Activated T-cell treated with anti-CD3 and anti-CD28 coated beads, Interleukin-2, amount 50 U/mL, for 1 hour (primary cell): ENCODE data around the gene SAG.
"Not testable (repeated sequence)": the region's sequence is repeated elsewhere in the genome, so short reads cannot be mapped to it uniquely, and the experiment has no call there.

Source experiments
- DNase-seq: peaks from one replicate; pipeline ENCODE4 v3.0.0-alpha.2; 2020

SAG gene

DNA sequence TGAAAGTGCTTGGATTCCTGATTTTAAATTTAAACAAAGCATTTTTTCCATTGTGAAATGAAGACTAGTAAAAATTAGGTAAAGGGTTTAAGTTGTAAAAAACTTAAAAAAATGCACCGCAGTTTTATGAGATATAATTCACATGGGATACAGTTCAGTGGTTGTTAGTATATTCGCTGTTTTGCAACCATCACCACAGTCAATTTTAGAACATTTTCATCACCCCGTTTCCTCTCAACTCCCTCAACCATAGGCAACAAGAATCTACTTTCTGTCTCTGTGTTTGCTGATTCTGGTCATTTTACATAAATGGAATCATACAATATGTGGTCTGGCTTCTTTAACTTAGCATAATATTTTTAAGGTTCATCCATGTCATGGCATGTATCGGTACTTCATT, 50.7 kb downstream of the SAG start:
- no peak for DNase-seq

DNA sequence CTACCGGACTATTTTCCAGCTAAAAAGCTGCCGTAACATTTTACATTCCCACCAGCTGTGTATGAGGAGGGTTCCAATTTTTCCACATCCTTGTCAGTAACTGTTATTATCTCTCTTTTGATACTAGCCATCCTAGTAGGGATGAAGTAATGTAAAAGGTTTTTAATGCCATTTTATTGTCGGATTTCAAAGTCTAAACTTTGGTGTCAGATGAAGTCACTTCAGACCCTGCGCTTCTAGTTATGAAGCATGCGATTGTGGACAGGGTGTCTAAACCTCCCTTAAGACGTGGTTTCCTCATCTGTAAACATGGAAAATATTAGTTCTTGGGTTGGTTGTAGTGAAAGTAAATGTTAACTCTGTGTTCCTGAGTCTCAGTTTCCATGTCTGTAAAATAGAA, 51.3 kb downstream of the SAG start:
- no peak for DNase-seq

DNA sequence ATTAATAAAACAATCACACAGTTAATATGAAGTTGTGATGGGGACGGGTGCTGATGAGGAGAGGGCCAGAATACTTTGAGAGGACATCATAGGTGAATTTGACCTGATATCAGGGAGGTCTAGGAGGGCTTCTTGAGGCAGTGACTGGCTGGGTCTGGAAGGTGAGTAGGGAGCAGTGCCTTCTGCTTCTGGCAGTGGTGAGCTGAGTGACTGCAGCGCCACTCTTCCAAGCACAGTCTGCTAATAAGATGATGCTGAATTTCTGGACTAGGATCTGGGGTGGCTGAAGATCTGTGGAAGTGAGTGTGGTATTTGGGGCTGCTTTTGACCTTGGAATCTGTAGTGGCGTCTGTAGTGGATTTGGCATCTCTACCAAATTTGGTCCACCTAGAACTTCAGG, 52.2 kb downstream of the SAG start:
- no peak for DNase-seq

DNA sequence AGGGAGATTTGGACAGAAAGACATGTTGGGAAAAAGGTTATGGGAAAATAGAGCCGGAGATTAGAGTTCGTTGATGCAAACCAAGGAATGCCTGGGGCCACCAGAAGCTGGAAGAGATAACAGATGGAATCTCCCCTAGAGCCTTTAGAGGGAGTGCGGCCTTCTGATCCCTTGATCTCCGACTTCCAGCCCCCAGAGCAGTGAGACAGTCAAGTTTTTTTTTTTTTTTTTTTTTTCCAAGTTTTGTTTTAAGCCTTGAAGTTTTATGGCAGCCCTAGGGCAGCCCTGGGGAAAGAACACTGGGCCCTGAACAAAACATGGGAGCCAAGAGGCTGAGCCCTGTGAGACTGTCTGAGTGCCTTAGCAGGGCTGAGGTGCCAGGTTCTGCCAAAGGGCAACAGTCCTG, 53.2 kb downstream of the SAG start:
- no peak for DNase-seq

DNA sequence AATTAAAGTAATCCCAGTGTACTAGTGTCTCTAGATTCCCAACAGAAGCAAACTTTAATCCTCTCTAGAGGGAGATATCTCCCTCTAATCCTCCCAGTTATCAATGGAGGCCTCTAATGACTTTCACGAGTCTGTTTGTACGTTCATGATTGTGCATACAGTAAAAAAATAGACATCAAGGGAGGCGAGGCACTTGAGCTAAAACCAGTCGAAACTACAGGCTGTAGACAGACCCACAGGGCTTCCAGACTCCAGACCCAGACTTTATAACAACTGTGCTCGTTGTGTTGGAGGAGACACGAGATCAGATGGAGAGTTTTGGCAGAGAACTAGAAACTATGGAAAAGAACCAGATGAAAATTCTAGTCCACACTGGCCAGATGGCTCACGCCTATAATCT, 53.7 kb downstream of the SAG start:
- no peak for DNase-seq

DNA sequence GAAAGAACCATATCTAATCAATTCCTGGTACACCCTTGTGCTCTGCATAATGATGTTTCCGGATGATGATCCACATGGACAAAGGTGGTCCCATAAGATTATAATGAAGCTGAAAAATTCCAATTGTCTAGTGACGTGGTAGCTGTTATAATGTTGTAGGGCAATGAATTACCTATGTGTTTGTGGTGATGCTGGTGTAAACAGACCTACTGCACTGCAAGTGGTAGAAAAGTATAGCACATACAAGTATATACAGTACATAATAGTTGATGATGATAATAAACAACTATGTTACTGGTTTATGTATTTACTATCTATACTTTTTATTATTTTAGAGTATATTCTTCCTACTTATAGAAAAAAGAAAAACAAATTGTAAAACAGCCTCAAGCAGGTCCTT, 55.1 kb downstream of the SAG start:
- no peak for DNase-seq

DNA sequence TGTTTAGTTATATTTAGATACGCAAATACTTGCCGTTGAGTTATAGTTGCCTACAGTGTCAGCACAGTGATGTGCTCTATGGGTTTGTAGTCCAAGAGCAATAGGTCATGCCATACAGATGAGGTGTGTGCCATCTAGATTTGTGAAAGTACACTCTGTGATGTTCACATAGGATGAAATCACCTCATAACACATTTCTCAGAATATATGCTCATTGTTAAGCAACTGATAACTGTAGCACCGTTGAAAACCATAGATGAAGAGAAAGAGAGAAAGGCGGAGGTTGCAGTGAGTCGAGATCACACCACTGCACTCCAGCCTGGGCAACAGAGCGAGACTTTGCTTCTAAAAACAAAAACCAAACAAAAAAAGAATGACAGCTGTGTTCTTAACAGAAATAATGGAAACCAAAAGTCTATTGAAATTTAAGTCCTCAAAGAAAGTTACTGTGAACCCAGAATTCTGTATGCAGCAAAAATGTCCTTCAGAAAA, 56.2 kb downstream of the SAG start:
- no peak for DNase-seq

DNA sequence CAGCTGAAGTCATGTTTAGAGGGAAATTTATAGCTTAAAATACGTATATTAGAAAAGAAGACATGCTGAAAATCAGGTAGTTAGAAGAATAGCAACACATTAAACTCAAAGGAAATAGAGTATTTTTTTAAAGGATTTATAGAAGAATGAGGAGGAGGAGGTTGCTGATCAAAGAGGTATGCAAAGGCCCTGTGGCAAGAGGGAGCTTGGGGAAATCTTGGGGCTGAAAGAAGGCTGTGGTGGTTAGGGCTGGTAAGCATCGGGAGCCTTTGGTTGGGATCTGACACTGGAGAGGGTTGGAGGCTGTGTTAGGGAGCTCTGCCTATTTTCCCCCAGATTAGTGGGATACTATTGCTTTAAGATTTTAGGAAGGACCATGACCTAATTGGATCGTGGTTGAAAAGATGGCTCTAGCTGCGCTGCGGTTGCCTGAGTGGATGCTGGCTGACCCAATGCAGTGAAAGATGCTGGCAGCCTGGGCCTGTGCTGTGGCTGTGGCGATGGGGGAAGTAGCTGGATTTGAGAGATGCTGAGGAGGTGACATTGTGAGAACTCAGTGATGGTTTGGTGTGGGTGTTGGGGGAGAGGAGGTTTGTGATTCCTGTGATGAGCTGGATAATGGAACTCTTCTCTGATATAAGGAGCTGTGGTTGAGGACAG, 58.4 kb downstream of the SAG start:
- DNase-seq: no peak

DNA sequence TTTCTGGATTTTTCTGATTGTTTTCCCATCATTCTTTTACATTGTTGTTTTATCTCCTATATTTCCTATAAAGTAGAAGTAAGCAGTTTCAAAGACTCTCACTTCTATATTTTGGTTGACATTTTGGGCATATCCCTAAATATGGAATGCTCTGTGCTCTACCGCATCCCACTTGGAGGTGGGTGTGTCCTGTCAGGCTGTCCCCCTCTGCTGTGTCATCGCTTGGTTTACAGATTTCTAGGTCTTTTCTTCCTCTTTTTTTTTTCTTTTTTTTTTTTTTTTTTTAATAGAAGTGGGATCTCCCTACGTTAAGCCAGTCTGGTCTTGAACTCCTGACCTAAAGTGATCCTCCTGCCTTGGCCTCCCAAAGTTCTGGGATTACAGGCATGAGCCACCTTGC, 60.0 kb downstream of the SAG start:
- no peak for DNase-seq

DNA sequence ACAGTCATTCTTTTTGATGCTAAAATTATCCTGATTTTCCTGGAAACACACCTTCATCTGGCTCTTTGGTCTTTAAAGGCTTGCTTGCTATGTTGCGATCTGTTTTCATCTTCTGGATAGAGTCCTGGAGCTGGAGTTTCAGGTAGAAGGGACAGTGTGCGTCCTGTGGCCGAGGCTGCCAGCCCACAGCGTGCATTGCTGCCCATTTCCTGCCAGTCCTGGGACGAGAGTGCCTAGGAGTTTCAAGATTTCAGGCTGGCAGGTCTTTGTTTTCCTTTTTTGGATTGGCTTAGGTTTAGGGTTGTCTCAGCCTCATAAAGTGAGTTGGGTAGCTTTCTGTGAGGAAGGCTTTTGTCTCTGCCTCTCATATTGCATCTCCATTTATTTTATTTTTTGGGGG, 61.1 kb downstream of the SAG start:
- no peak for DNase-seq

DNA sequence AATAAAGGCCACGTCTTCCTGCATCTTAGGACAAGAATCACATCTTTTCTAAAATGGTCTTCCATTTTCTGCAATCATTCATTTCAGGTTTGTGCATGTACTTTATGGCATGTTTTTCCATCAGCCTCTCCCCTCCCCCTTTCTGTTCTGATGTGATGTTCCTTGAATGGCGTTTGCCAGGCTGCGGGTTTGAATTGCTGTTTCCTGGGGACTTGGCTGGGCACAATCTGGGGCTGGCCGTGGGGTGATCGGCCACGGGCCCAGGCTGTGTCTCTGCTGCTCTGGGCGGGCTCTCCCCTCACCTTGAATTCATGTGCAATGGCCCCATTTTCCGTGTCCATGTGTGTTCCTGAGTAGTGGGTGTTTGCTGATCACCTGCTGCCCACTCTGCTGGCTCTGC, 61.8 kb downstream of the SAG start:
- DNase-seq: no peak

DNA sequence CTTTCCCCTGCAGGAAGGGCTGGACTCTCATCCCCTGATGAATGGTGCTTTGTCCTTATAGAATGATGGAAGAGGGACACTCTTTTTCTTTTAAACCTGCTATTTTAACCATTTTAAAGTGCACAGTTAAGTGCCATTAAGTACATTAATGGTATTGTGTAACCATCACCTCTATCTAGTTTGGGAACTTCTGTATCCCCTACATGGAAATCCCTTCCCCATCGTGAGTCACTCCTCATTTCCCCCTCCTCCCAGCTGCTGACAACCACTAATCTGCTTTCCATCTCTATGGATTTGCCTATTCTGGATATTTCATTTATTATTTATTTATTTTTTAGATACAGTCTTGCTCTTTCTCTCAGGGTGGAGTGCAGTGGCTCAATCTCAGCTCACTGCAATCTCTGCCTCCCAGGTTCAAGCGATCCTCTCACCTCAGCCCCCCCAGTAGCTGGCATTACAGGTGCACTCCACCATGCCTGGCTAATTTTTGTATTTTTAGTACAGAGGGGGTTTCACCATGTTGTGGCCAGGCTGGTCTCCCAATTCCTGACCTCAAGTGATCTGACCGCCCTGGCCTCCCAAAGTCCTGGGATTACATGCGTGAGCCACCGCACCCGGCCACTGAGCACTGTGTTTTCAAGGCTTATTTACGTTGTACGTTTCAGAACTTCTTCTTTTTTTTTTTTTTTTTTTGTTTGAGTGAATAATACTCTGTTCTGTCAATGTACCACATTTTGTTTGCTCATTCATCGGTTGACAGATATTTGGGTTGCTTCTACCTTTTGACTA, 62.5 kb downstream of the SAG start:
- DNase-seq: no peak

DNA sequence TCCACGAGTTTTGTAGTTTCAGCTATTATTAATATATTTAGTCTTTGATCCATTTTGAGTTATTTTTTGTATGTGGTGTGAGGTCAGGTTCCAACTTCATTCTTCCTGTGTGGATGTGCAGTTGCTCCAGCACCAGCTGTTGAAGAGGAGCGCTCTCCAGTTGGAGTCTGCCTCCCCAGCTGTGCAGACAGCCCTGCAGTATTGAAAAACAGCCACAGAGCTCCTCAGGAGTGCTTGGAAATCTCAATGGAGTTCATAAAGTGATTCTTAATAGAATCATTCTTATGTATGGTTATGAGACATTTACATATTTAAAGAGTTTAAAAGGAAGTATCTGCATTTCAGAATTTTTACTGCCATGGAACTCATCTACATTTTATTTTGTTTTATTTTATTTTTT, 64.0 kb downstream of the SAG start:
- DNase-seq: no peak

DNA sequence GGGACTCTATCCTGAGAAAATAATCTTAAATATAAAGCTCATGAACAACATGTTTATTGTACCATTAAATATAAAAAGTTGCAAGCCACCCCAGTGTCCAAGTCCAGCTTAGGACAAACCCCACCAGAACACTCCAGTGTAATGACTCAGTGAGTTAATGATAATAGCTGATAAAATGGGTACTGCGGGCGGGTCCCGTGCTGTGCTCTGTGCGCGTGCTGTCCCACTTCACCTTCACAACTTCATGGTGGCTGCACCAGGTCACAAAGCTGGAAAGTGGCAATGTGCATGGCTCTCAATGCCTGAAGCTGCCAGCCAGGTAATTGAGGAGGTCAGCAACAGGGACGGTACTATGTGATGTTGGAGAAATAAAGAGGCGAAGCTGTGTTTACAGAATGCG, 65.2 kb downstream of the SAG start:
- no peak for DNase-seq

DNA sequence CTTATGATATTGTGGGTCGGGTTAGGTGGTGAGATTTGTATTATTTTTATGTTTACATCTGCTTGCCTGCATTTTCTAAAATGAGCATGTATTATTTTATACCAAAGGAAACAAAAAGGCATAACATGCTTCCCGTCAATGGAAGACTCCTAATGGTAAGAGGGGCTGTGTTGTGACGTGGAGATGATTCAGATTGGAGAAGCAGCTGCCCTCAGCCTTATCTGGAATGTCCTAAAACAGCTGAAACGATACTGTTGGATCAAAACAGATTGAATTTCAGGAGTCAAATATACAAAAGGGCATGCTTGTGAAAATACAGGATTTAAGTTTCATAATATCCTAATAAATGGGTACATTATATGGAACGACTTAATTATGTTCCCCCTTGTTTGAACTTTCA, 65.7 kb downstream of the SAG start:
- DNase-seq: no peak

DNA sequence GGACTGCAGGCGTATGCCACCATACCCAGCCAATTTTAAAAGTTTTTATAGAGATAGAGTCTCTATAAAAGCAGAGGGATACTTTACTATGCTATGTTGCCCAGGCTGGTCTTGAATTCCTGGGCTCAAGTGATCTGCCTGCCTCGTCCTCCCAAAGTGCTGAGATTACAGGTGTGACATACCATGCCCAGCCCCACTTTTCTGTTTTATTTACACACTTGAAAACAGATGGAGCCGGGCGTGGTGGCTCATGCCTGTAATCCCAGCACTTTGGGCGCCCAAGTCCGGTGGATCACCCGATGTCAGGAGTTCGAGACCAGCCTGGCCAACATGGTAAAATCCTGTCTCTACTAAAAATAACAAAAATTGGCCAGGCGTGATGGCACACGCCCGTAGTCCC, 67.2 kb downstream of the SAG start:
- DNase-seq: not testable (repeated sequence)

DNA sequence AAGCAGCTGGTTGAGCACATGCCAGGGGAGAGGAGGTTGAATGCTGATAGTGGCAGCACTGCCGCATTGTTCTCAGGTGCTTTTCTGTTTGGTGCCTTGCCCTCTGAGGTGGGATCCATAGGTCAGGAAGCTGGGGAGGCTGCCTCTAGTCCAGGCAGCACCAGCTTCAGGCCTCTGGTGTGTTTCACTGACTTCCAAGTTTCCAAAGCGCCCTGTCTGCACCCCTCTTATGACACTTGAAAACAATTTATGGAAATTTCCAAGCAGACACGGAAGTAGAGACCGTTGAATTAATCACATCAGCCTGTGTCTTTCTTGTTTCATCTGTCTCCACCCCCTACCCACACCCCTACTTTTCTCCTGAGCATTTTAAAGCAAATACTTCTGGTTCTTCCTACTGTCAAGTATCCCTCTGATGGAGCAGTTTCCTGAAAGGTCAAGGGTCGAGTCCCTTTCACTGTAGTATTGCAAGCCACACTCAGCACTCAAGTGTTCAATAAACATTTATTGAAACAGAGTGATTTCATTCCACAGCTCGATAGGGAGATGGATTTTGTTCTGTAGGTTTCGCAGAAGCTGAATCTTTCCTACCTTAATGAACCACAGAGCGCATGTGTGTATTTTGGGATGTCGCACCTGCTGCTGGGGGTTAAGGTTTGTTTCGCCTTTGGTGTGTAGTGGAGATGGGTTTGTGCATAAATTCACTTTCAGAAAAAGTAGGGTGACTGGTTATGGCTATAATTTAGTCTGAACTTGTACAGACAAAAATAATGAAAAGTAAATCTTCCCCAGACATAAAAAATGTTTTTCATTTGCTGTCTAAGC, 68.1 kb downstream of the SAG start:
- DNase-seq: no peak

DNA sequence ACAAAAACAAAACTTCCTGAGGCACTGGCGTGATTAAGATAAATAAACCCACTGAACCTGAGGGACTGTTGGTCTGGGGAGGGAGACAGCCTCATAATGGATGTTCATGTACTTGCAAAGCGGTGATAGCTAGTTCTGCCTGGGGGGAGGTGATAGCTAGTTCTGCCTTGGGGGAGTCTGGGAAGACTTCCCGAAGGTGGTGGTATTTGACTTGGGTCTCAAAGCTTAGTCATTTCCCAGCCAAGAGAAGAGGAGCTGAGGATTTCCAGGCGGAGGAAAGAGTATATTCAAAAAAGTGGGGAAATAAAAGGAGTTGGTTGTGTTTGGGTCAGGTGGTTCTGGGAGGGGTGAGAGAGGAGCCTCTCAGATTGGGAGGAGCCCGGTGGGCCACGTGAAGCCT, 71.4 kb downstream of the SAG start:
- DNase-seq: no peak

DNA sequence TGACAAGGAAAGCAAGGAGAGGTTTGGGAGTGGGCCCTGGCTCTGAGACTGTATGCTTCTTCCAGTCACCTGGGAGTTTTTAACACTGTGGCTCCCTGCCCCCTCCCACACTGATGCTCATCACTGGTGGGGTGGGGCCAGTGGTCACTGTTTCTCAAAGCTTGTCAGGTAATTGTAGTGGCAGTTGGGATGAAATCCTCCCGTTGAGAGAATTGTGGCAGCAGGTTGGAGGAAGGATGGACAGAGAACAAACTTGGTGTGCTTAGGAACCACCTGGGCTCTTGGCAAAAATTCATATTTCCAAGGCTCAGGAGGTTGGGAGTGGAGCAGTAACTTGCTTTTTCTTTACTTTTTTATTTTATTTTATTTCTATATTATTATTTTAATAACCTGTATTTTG, 71.8 kb downstream of the SAG start:
- no peak for DNase-seq

DNA sequence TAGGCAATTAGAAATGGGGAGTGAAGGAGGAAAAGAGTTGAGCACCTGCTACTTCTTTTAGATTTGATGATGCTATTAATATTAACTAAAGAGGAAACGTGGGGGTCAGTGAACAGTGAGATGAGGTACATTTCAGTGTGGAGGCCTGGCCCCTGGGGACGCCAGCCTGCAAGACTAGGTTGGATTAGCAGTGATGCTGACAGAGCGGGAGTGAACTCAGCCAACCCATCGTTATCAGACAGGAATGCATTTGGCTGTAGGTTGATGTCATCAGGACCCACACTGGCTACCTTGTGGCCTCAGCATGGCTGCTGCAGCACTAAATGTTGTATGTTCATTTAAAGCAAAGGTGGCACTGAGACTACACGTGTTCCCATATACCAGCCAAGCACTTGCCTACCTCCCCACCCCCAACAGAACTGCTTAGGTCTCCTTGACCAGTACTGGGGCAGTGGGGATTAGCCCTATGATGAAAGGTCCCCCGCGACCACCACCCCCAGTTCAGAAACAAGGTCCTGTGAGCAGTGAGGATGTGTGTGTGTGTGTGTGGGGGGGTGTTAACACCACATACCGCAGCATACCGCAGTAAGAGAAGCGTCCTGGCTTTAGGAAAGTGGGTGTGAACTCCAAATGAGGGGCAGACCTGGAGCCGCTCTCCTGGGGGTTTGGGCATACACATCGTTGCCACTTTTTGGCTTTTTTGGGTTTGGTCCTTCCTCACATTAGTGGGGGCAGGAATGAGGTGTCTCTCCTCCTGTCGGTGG, 72.7 kb downstream of the SAG start:
- no peak for DNase-seq

DNA sequence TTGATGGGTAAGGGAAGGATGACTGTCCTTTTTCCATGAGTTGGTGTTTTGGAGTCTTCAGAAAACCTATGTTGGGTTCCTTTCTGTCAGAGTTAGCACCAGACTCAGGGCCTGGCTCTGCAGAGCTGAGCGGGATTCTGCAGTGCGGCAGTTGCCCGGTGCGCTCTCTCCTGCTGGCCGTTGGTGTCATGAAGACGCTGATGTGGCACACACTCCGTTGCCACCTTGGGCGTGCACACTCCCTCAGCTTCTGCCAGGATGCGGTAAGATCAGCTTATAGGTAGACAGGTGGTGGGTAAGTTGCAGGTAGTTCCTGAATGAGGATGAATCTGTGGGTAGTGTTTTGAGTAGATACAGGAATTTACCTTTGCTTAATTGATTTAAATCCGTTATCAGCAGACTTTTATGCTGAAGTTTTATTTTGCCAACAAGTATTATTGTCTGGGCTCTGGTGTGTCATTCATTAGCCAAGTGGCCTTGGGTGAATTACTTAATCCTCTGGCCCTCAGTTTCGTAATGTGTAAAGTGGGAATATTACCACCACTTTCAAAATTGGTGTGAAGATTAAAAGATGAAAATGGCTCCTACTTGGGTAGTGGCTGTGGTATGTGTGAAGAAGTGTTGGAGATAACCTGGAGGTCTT, 73.5 kb downstream of the SAG start:
- DNase-seq: no peak

DNA sequence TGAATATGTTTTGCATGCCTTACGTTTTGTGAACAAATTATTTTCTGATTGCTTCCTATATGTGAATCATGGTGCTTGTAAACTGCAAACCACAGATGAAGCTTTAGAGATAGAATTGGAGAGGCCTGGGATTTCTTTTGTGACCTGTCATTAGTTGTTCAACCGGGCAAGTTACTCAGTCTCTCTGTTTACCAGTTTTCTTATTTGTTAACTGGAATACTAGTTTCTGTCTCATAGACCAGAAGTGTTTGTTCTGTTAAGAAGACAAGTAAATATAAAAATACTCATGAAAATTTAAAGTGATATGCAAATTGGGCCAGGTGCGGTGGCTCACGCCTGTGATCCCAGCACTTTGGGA, 74.0 kb downstream of the SAG start:
- no peak for DNase-seq

DNA sequence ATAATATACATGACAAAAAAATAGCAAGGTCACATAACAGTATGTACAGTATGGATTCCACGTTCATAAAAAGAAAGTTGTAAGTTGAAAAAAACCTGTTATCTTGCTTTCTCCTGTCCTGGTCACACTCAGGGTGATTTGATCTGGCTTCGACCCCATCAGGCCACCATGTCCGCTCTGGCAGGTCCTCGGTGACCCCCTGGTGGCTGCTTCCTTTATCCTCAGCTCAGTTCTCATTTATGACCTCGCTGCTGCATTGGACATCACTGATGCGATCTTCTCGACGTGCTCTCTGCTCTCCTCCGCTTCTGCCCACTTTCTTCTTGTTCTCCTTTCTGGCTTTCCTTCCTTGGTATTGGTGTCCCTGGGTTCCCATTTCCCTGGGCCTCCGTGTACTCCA, 76.4 kb downstream of the SAG start:
- no peak for DNase-seq
